Measurements from ENCODE around the gene MIEF2. TPM values are rescaled to one million over a fixed set of nuclear protein-coding genes. Genes with fewer than 3 reads are reported as not detected.
A peak's percentile ranks its signal among the peaks of the same experiment; 100 is the strongest.

MIEF2 gene
- total RNA-seq, 1 experiment from 2014 or later: 11.2 TPM

DNA sequence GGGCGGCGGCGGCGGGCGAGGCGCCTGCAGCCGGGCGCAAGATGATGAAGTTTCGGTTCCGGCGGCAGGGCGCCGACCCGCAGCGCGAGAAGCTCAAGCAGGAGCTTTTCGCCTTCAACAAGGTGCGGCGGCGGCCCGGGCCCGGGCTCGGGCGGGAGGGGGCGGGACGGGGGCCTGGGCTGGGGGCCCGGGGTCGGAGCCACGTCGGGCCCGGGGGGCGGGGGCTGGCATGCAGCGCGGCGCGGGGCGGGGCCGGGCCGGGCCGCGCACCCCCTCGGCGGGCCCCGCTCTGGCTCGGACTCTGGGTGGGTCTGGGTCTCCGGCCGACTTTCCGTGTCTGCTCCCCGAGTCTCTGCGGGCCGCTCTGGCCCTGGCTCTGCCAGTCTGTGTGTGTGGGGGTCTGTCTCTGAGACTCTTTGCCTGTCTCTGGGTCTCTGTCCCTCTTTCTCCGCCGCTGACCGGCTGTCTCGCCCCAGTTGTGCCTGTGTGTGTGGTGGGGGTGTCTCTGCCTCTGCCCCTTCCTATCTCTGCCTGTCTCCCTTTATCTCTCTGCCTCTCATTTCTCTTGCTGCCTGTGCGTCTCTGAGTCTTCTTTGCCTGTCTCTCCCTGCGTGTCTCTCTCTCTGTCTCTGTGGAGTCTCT, 34.7 kb upstream of the MIEF2 start:
- peaks cover 7% of the 10 kb centered on the region for H3K4me1 ChIP-seq (ENCODE audit: control insufficient read depth, insufficient read depth, low read length)
- no peak for DNase-seq (ENCODE audit: low read depth, low spot score)
- intact Hi-C loops (cut with micrococcal nuclease; ENCODE audit: unreplicated experiment): no loop called here
- peak; percentile 28 for ATAC-seq
- peak overlapping the region; percentile 76 for H3K27ac ChIP-seq (ENCODE audit: low read length)
- POLR2A ChIA-PET: no interaction called here
- no TSS peak for BruUV-seq (replicated peaks)
- in situ Hi-C loops (cut with HindIII; ENCODE audit: low pct_unique_long_range_greater_than_20kb, low sequenced_read_pairs): no loop called here
- no peaks in the 10 kb centered on the region for H3K27me3 ChIP-seq (ENCODE audit: control insufficient read depth, insufficient read depth, low read length)
- CTCF ChIA-PET: no interaction called here
- H3K36me3 ChIP-seq (ENCODE audit: control insufficient read depth, insufficient read depth, low read length): no peaks in the 10 kb centered on the region
- TF ChIP-seq, protein P1, sequence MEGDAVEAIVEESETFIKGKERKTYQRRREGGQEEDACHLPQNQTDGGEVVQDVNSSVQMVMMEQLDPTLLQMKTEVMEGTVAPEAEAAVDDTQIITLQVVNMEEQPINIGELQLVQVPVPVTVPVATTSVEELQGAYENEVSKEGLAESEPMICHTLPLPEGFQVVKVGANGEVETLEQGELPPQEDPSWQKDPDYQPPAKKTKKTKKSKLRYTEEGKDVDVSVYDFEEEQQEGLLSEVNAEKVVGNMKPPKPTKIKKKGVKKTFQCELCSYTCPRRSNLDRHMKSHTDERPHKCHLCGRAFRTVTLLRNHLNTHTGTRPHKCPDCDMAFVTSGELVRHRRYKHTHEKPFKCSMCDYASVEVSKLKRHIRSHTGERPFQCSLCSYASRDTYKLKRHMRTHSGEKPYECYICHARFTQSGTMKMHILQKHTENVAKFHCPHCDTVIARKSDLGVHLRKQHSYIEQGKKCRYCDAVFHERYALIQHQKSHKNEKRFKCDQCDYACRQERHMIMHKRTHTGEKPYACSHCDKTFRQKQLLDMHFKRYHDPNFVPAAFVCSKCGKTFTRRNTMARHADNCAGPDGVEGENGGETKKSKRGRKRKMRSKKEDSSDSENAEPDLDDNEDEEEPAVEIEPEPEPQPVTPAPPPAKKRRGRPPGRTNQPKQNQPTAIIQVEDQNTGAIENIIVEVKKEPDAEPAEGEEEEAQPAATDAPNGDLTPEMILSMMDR (IDR thresholded peaks at IDR 0.05): no peak
- no peak for TF ChIP-seq POLR2AphosphoS5 (IDR thresholded peaks at IDR 0.05; ENCODE audit: low read depth, low read length)
- TF ChIP-seq, protein P2, sequence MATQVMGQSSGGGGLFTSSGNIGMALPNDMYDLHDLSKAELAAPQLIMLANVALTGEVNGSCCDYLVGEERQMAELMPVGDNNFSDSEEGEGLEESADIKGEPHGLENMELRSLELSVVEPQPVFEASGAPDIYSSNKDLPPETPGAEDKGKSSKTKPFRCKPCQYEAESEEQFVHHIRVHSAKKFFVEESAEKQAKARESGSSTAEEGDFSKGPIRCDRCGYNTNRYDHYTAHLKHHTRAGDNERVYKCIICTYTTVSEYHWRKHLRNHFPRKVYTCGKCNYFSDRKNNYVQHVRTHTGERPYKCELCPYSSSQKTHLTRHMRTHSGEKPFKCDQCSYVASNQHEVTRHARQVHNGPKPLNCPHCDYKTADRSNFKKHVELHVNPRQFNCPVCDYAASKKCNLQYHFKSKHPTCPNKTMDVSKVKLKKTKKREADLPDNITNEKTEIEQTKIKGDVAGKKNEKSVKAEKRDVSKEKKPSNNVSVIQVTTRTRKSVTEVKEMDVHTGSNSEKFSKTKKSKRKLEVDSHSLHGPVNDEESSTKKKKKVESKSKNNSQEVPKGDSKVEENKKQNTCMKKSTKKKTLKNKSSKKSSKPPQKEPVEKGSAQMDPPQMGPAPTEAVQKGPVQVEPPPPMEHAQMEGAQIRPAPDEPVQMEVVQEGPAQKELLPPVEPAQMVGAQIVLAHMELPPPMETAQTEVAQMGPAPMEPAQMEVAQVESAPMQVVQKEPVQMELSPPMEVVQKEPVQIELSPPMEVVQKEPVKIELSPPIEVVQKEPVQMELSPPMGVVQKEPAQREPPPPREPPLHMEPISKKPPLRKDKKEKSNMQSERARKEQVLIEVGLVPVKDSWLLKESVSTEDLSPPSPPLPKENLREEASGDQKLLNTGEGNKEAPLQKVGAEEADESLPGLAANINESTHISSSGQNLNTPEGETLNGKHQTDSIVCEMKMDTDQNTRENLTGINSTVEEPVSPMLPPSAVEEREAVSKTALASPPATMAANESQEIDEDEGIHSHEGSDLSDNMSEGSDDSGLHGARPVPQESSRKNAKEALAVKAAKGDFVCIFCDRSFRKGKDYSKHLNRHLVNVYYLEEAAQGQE (IDR thresholded peaks at IDR 0.05; ENCODE audit: insufficient read depth in 1 of 2, low read depth in 2 of 2, low read length in 1 of 2): no peak
- TF ChIP-seq SIN3A (IDR thresholded peaks at IDR 0.05; ENCODE audit: borderline replicate concordance, insufficient read depth, low read depth, low read length): no peak
- no peak for TF ChIP-seq TCF7L2 (IDR thresholded peaks at IDR 0.05; ENCODE audit: low read depth, low read length)
- H3K4me3 ChIP-seq (ENCODE audit: low read depth in 2 of 2, low read length in 2 of 2): peak overlapping the region; percentile 72 to 80
- H3K9me3 ChIP-seq (ENCODE audit: control insufficient read depth, insufficient read depth, low read depth, low read length): no peaks in the 10 kb centered on the region

DNA sequence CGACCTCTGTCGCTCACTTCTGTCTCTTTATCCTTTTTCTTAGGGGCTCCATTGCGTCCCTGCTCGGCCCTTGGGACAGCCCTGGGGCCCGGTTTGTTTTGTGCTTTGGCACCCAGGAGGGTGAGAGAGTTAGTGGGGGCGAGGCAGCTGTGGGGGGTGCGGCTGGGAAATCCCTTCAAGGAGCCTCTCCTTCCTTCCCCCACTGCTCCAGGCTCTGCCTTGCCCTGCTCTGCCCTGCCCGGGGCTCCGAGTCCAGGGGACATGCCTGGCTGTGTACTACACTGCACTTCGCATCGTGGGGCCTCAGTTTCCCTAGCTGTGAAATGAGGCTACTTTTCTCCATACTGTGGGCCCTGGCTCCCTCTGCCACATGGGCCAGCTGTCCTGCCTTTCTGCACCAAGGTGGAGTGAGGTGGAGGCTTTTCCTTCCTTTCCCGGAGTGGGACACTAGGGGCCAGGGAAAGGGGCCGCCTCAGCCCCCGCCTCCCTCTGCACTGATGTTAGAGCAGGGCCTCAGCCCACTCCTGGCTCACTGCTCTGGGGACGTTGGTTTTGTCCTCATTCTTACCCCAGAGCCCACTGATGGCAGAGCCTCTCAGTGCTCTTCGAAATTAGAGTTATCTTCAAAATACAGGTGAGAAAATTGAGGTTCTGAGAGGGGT, 34.0 kb upstream of the MIEF2 start:
- ATAC-seq: no peak
- H3K27me3 ChIP-seq (ENCODE audit: control insufficient read depth, insufficient read depth, low read length): no peaks in the 10 kb centered on the region
- no TSS peak for BruUV-seq (replicated peaks)
- peak overlapping the region; percentile 76 for H3K27ac ChIP-seq (ENCODE audit: low read length)
- H3K36me3 ChIP-seq (ENCODE audit: control insufficient read depth, insufficient read depth, low read length): no peaks in the 10 kb centered on the region
- TF ChIP-seq, protein P1 (IDR thresholded peaks at IDR 0.05): no peak
- TF ChIP-seq TCF7L2 (IDR thresholded peaks at IDR 0.05; ENCODE audit: low read depth, low read length): no peak
- TF ChIP-seq, protein P2 (IDR thresholded peaks at IDR 0.05; ENCODE audit: insufficient read depth in 1 of 2, low read depth in 2 of 2, low read length in 1 of 2): no peak
- TF ChIP-seq POLR2AphosphoS5 (IDR thresholded peaks at IDR 0.05; ENCODE audit: low read depth, low read length): no peak
- TF ChIP-seq SIN3A (IDR thresholded peaks at IDR 0.05; ENCODE audit: borderline replicate concordance, insufficient read depth, low read depth, low read length): no peak
- POLR2A ChIA-PET: no interaction called here
- in situ Hi-C loops (cut with HindIII; ENCODE audit: low pct_unique_long_range_greater_than_20kb, low sequenced_read_pairs): no loop called here
- intact Hi-C loops (cut with micrococcal nuclease; ENCODE audit: unreplicated experiment): no loop called here
- CTCF ChIA-PET: no interaction called here
- H3K4me1 ChIP-seq (ENCODE audit: control insufficient read depth, insufficient read depth, low read length): peaks cover 2% of the 10 kb centered on the region
- H3K4me3 ChIP-seq (ENCODE audit: low read depth in 2 of 2, low read length in 2 of 2): peak overlapping the region; percentile 72 to 80
- H3K9me3 ChIP-seq (ENCODE audit: control insufficient read depth, insufficient read depth, low read depth, low read length): no peaks in the 10 kb centered on the region
- no peak for DNase-seq (ENCODE audit: low read depth, low spot score)

Measured in Panc1 (cell line).